HG02970 (cell line): ENCODE data around the gene GINS1.

Source experiments
- ATAC-seq: cut with Tn5 transposase; IDR thresholded peaks from one replicate; pipeline ENCODE4 v1.9.1; 2021; ENCODE audit warnings: mild to moderate bottlenecking, moderate library complexity, moderate number of reproducible peaks; ENCODE audit not compliant: unreplicated experiment, low FRiP score

Gene GINS1

DNA sequence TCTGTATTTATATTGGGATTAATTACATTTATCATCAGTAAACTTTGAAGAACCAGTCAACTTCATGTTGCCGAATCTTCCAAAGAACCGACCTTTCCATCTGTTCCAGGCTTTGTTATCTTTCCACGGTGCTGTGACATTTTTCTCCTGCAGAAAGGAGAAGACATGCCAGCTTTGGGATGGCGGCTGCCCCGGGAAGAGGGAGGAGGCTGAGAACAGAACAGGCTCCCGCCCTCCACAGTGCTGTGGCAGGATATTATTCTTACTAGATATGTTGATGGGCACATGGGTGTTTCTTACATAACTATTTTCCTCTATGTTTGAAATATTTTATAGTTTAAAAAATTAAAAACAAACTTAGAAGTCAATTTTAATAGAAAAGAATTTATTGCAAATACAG, 44.9 kb downstream of the GINS1 start:
- ATAC-seq = no peak

DNA sequence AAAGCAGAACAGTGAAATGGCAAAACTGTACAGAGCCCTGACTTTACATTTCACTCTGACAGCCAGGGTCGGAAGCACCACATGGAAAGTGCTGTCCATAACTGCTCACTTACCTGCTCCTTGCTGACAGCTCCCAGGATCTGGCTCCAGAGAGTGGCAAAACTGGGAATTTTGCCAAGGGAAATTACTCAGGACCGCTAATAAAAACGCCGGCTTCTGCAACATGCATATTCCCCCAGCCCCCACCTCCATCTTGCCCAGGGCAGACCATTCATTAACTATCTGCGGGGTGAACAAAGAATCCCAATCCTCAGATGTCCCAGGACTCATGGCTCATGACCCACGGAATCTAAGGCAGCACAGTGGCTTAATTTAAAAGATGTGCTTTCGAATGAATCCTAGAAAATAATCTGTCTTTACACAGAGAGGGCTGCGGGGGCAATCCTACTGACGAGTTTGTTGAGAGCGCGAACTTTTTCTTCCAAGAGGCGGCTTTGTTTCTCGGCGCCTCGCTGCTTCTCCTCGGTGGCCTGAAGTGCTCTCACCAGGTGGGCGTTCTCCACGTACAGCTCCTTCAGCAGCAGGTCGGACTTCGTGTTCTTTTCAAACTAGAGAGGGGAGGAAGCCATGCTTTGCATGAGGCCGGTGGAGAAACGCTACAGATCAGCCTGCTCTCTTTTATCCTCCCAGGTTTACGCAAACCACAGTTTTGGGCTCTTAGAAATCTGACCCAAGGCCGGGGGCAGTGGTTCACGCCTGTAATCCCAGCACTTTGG, 45.8 kb downstream of the GINS1 start:
- ATAC-seq = no peak

DNA sequence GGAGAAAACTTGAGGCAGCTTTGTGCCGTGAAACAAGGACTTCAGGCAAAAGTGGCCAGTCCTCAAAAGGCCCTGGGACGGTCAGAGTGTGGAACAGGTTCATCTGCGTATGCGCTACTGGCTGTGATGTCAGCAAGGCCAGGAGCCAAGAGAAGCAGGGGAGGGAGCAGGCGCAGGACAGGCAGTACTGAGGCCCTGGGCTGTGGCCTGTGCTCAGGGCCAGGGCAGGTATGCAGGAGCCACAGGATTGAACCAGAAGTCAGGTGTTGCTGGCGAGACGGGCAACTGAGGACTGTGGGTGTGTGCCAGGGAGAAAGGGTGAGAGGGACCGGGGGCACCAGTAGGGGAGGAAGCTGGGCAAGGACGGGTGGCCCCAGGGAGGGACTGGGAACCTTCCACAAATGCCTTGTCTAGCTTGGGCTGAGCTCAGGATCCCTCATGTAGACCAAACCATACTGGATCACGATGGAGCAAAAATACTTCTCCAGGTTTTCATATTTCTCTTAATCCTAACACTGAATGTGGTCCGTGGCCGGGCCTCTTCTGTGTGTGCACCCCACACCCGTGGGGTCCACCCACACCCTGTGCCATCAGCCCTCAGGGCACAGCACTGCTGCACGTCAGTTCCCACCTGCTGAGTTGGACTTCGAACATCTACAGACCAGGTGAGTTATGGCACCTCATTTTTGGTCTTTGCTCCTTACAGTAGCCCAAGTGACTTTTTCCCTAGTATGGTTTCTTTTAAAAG, 46.9 kb downstream of the GINS1 start:
- no peak for ATAC-seq

DNA sequence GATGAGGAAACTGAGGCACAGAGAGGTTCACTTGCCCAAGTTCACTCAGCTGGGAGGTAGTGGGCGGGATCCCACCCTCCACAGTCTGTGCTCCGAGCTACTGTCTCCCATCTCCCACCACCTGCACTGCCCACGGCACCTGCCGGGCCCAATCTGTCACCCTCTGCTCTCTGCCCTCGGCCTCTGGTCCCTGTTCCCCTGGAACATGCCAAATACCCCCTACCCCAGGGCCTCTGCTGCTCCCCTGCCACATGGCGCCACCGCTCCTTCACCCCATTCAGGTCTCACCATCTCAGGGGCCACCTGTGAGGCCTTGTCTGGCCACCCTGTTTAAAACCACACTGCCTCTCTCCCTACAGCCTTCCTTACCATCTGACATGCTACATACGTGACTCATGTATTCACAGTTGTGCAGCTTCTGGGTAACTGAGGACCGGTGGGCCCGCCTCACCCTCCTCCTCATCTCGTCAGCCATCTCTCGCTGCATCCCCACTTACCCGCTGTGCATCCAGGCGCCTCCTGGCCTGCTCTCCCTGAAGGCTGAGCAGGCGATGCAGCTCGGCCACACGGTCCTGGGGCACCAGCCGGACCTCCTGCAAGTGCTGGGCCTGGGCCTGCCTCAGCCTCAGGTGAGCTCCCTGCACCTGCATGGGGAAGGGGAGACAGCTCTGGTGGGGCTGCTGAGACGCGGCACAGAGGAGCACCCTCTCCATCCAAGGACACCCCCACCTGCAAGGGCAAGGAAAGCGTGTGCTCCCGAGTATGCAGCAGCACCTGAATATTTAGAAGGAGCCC, 50.6 kb downstream of the GINS1 start:
- ATAC-seq = no peak

DNA sequence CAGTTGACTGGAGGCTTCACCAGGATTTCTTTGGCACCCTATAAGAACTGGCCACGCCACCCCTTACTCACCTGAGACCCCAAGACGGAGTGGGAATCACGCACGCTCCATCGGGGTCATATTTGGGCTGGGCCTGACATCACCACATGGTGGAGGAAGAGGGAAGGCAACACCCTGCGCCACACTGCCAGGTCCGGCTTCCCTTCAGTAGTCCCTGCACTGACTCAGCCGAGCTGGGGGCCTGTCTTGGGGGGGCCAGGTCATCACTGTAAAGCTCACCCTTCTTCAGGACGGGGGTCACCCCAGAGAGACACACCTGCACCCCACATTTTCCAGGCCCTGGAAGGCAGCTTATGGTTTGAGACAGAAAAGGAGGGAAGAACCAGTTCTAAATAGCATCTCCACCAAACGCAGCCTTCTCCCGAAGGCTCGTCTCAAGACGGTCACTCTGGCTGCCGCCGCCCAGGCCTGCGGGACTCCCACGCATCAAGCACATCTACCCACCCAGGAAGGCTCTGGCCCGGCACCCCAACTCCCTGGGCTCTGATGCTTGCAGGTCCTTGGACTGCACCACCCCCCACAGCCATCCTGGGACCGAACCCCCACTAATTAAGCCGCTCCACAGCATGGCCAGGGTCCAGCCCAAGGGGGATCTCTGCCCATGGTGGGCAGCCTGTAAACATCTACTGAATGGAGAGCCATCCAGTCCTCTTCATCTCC, 51.8 kb downstream of the GINS1 start:
- no peak for ATAC-seq

DNA sequence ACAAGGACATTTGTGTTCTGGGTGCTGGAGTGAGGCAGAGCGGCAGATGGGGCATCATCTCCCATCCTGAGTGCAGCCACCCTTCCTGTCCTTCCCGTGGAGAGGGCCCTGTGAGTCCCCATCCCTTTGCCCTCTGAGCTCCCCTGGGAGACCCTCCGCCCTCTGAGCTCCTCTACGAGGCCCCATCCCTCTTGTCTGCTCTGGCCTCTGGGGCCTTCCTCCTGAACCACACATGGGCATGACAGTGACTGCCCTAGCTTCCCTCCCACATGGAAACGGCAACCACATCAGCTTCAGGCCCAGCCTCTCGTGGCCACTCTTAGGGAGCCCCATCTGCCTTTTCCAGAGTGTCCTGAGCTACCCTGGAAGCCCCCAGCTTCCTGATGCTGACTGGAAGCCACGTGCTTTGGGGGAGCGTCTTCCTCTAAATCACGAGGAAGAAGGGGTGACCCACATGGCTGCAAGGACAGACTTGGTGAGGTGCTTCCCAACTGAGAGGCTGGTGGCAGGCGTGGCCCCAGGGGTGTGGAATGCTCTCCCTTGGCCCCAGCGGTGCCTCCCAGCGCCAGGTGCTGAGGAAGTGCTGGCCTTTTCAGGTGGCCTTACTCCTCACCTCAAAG, 52.6 kb downstream of the GINS1 start:
- ATAC-seq = no peak

DNA sequence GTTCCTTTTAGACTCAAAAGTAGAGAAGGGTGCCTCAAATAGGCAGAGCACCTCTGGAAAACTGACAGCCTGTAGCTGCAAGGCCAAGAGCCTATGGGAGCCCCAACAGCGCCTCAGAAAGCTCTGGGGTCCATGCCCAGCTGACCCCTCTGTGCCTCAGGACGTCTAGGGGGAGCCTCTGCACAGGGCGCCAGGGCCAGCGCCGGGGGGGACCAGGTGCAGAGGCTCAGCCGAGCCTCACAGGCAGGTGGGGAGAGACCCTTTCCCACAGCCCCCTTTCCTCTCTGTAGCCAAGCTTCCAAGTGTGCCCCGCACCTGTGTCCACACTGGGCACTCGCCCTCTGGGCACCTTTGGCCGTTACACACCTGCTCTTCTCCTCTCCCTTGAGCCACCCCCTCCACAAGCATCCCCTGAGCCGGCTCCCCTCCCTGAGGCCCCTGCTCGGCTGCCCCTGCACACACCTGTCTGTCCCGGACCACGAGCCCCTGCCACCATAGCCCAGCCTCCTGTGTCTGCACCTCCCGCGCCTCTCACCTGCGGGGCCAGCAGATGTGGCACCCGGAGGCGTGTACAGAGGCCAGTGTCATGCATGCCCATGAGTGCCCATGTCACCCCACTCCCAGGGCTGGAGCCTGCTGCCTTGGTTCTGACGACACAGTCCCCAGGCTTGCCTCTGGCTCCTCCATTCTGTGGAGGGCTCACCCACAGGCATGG, 53.2 kb downstream of the GINS1 start:
- ATAC-seq = no peak

DNA sequence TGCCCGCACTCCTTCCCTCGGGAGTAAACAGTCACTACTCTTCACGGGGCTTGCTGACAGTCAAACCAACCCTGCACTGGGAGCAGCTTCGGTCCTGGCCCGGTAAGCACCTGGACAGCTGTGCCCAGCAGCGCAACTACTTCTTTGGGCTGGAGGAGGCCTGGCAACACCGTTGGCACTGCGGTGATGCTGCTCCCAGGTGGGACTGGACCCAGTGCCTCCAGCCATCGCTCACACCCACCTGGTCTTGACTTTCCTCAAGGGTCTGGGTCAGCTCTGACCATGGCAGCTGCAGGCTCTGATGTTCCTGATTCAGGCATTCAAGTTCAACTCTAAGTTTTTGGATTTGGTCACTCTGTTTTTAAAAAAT, 53.8 kb downstream of the GINS1 start:
- no peak for ATAC-seq

DNA sequence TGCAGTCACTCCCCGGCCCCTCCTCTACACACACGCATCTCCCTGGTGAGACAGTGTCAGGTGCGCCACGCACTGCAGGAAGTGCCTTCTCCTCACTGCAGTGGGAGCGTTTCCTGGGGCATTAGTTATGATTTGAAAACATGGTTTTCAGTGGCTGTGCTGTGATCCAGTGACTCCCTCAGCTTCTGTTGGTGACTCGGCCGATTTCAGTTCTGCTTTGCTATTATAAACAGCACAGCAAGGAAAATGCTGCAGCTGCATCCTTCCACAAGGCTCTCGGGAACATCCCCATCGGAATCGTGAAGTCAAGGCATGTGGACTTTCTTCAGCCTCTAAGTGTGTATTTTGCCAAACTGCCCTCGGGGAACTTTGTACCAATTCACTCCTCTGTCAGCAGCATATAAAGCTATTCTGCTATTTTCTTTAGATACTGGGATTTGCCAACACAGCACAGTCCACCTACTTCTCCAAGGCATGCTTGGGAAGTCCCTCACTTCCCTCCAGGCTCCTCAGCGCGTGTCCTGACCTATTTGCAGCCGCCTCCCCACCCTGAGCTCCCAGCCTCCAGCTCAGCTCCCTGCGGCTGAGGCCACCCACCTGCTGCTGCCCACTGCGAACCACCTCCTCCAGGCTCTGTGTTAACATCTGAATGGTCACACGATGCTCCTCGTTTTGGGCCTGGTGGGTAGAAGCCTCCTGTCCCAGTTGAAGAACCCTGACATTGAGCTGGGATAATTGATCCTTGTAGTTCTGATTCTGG, 54.5 kb downstream of the GINS1 start:
- no peak for ATAC-seq

DNA sequence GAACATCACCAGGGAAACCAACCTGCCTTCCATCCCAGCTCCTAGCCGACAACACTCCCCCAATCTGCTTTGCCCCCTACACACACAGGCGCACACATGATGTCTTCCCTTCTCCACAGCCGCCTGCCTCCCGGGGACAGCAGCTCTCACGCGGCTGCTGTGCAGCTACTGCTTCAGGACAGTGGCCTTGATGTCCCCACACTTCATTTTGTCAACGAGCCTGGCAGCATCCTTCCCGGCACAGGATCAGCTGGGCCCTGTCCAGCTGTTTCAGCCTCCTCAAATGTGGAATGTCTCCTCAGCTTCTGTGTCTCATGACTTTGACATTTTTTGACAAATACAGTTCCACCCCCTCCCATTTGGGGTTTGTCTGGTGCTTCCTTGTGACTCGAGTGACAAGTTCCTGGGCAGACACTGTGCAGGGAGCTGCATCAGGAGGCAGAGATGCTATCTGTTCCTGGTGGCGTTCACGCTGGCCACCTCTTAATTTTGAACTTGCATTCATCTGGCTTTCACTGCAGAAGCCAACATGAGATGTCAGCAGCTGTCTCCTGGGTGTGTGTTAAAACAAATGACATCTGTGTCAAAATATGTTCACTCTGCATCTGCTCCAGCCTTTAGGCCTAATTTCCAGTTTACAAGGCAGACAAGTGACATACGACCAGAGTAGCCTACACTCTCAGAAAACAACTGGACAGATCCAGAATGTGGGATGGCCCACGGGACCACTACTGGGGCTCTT, 57.2 kb downstream of the GINS1 start:
- no peak for ATAC-seq

DNA sequence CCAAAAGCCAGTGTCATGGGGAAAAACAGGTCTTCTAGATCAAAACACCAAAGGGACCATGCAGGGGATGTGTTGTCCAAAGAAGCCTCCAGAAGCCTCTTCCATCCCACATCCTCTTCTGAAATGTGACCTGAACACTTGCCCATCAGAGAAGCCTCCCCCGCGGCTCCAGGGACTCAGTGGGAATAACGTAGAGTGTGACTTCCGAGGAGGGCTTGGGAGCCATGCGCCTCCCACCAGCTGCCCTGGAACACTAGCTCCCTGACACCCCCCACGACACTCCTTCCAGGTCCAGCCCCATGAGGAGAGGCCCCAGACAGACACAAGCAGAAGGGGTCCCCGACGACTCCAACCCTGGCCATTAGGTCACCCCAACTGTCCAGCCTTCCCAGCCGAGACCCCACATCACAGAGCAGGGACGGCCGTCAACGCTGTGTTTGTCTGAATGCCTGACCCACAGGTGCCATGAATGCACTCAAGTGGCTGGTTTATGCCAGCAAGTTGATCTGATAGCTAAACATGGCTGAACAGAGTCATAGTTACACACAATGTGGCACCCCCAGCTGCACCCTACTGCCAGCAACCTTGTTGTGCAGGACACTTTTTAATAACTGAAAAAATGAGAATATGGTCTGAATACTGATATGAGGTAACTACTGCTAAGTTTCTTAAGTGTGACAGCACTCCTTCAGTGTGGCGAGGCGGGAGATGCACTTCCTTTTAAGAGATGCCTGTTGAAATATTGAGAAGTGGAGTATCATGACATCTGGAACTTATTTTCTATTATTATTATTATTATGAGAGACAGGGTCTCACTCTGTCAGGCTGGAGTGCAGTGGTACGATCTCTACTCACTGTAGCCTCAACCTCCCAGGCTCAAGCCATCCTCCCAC, 58.0 kb downstream of the GINS1 start:
- no peak for ATAC-seq

DNA sequence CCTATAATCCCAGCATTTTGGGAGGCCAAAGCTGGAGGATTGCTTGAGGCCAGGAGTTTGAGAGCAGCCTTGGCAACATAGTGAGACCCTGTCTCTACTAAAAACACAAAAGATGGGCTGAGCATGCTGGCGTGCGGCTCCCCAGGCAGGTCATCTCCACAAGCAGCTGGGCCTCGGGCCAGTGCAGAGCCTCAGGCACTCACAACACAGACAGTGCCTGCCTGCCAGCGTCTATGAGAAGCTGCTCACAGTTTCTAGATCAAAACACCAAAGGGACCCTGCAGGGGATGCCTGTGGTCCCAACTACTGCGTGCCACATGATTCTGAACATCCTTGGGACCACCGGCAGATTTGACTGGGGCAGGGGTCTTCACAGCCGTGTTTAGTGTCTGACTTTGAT, 59.4 kb downstream of the GINS1 start:
- ATAC-seq = no peak

DNA sequence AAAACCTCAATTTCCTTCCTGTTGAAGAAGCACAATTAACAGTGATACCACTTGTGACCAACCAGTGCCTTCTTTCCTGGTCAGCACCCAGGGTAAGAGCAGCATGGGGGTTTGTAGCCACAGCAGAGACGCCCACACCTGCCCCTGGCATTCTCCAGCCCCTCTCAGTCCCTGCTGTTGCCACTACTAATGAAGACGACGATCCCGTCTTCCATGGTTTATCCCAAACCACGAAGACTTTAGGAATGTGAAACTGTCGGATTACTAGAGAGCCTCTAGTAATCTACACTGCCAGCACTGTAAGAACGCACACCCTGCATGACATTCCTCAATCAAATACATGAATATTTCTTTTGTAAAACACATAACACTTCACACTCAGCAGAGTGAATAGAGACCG, 60.0 kb downstream of the GINS1 start:
- ATAC-seq = no peak

DNA sequence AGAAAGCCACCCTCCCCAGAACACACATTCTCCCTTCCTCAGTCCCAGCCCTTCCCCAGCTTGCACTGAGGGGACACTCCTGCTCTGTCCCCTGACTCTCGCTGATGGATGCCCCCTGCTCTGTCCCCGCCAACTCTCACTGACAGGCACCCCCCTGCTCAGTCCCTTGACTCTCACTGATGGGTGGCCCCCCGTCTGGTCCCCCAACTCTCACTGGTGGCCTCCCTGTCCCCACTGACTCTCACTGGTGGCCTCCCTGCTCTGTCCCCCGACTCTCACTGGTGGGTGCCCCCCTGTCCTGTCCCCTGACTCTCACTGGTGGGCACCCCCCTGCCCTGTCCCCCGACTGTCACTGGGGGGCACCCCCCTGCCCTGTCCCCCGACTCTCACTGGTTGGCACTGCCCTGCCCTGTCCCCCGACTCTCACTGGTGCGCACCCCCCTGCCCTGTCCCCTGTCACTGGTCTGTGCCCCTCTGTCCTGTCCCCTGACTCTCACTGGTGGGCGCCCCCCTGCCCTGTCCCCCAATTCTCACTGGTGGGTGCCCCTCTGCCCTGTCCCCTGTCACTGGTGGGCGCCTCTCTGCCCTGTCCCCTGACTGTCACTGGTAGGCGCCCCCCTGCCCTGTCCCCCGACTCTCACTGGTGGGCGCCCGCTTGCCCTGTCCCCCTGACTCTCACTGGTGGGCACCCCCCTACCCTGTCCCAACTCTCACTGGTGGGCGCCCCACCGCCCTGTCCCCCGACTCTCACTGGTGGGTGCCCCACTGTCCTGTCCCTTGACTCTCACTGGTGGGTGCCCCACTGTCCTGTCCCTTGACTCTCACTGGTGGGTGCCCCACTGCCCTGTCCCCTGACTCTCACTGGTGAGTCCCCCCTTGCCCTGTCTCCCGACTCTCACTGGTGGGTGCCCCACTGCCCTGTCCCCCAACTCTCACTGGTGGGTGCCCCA, 60.9 kb downstream of the GINS1 start:
- no peak for ATAC-seq

DNA sequence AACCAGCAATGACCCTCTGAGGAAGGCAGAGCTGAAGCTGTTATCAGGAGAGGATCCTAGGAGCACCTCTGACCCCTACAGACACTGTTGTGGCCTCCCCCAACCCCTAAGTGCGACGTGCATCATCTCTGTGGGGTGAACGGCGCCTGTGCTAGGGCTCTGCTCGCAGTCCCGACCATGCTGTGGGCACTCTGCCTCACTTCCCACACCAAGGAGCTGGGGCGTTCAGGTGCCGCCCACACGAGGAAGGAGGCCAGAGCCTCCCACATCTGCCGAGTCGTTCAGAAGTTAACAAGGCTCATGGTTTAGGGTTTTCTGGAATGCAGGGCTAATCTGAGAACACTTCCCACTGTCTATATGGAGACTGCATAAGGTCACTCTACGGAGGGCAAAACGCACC, 62.1 kb downstream of the GINS1 start:
- no peak for ATAC-seq

DNA sequence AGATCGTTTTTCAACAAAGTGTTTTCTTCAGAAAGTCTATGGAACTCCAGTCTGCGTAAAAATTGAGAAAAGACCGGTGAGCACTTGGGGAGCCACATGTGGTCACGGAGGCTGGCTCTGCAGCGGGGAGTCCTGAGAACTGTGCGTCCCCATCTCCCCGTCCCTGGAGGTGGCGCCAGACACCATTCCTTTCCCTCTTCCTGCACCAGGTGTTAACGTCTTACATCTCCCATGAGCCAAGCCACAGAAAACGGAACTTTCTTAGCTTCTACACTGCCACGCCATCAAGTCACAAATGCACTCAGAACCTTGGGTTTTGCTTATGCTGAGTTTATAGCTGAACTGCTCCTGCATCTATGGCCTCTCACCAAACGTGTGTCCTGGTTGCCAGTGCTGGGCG, 62.6 kb downstream of the GINS1 start:
- ATAC-seq = no peak
